Measurements from ENCODE around the gene RNF8. TPM values are rescaled to one million over a fixed set of nuclear protein-coding genes. Genes with fewer than 3 reads are reported as not detected.

The RNF8 gene
- polyA plus RNA-seq, 3 donors, result 4.2 to 4.9 (median 4.7) TPM

DNA sequence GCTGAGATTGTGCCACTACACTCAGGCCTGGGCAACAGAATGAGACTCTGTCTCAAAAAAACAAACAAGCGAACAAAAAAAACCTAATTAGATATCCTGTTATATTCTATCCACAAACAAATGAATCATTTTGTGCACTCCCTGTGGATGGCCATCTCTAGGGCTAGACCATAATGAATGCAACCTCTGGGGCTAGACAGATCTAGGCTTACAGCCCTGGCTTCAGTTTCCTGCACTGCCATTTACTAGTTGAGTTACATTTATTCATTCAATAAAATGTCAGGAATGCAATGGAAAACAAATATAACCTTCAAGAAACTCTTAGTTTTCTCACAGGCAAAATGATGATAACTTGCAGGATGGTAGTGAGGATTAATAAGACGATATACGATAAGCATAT is 6.6 kb upstream of the RNF8 start:
- WGBS (ENCODE audit: insufficient coverage), result 75% methylated on average over 1 of the region's 3 CpGs
- Histone ChIP-seq H3K4me2 (replicated peaks; ENCODE audit: extremely low read depth, low read length, poor library complexity, severe bottlenecking) (no peak overlapping the region), H4K20me1 (ENCODE audit: insufficient read depth, low read length) (no peaks in the 10 kb centered on the region), H2AFZ (ENCODE audit: insufficient read depth, low read depth, low read length, poor library complexity, severe bottlenecking) (no peak overlapping the region), H3K9ac (ENCODE audit: insufficient read depth, low read length, poor library complexity, severe bottlenecking) (no peak overlapping the region), H3K79me2 (ENCODE audit: insufficient read depth, low read length) (no peaks in the 10 kb centered on the region), H3K27me3 (ENCODE audit: control insufficient read depth in 2 of 2, insufficient read depth in 2 of 2, low read length in 2 of 2) (peaks cover 0 to 3% of the 10 kb centered on the region in 2 donors), H3K36me3 (replicated peaks in 1 of 2; ENCODE audit: control insufficient read depth in 1 of 2, insufficient read depth in 2 of 2, low read length in 2 of 2) (no peaks in the 10 kb centered on the region), H3K9me3 (replicated peaks in 1 of 2; ENCODE audit: control insufficient read depth in 1 of 2, insufficient read depth in 1 of 2, low read length in 2 of 2) (no peaks in the 10 kb centered on the region), H3K4me3 (replicated peaks in 1 of 3; ENCODE audit: low read depth in 2 of 3, low read length in 3 of 3) (no peak overlapping the region), H3K27ac (ENCODE audit: low read depth in 1 of 2, low read length in 2 of 2) (no peak overlapping the region), H3K4me1 (ENCODE audit: control insufficient read depth in 1 of 2, insufficient read depth in 2 of 2, low read length in 2 of 2) (no peaks in the 10 kb centered on the region)
- H3K27ac Mint-ChIP-seq, result no peak overlapping the region
- no peaks in the 10 kb centered on the region for H3K4me1 Mint-ChIP-seq
- peaks cover 0 to 4% (median 0%) of the 10 kb centered on the region in 7 donors for H3K9me3 Mint-ChIP-seq
- no peaks in the 10 kb centered on the region for H3K36me3 Mint-ChIP-seq
- peaks cover 2 to 13% (median 10%) of the 10 kb centered on the region in 3 donors for H3K27me3 Mint-ChIP-seq (ENCODE audit: low read depth in 3 of 3)
- H3K4me3 Mint-ChIP-seq, result no peak overlapping the region
- TF ChIP-seq, protein P1, sequence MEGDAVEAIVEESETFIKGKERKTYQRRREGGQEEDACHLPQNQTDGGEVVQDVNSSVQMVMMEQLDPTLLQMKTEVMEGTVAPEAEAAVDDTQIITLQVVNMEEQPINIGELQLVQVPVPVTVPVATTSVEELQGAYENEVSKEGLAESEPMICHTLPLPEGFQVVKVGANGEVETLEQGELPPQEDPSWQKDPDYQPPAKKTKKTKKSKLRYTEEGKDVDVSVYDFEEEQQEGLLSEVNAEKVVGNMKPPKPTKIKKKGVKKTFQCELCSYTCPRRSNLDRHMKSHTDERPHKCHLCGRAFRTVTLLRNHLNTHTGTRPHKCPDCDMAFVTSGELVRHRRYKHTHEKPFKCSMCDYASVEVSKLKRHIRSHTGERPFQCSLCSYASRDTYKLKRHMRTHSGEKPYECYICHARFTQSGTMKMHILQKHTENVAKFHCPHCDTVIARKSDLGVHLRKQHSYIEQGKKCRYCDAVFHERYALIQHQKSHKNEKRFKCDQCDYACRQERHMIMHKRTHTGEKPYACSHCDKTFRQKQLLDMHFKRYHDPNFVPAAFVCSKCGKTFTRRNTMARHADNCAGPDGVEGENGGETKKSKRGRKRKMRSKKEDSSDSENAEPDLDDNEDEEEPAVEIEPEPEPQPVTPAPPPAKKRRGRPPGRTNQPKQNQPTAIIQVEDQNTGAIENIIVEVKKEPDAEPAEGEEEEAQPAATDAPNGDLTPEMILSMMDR (IDR thresholded peaks at IDR 0.05), result no peak
- intact Hi-C loops (cut with micrococcal nuclease), result no loop called here
- no peak for DNase-seq

DNA sequence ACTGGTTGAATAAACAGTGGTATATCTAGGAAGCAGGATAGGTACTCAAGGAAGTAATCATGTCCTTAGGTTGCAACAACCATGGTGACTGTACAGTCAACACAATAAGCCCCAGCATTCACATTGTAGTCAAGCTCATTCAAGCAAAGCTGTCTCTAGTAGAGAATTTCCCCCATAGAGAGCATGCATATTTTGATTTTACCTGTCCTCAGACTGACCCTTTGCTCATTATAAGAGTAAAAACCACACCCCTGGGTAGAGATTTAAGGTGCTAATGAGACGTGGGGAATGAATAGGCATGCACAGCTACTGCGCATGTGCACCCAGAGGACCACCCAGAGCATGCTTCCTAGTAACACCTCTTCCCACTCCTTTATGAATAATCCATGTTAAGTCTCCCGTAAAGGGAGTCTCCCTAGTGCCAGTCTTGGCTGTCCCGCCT is 6.1 kb upstream of the RNF8 start:
- WGBS (ENCODE audit: insufficient coverage), result no CpG with 5 or more reads among the region's 4 CpGs
- Histone ChIP-seq H3K4me3 (replicated peaks in 1 of 3; ENCODE audit: low read depth in 2 of 3, low read length in 3 of 3) (no peak overlapping the region), H3K36me3 (replicated peaks in 1 of 2; ENCODE audit: control insufficient read depth in 1 of 2, insufficient read depth in 2 of 2, low read length in 2 of 2) (no peaks in the 10 kb centered on the region), H3K79me2 (ENCODE audit: insufficient read depth, low read length) (no peaks in the 10 kb centered on the region), H3K27me3 (ENCODE audit: control insufficient read depth in 2 of 2, insufficient read depth in 2 of 2, low read length in 2 of 2) (peaks cover 0 to 3% of the 10 kb centered on the region in 2 donors), H2AFZ (ENCODE audit: insufficient read depth, low read depth, low read length, poor library complexity, severe bottlenecking) (no peak overlapping the region), H4K20me1 (ENCODE audit: insufficient read depth, low read length) (no peaks in the 10 kb centered on the region), H3K4me1 (ENCODE audit: control insufficient read depth in 1 of 2, insufficient read depth in 2 of 2, low read length in 2 of 2) (no peaks in the 10 kb centered on the region), H3K9ac (ENCODE audit: insufficient read depth, low read length, poor library complexity, severe bottlenecking) (no peak overlapping the region), H3K4me2 (replicated peaks; ENCODE audit: extremely low read depth, low read length, poor library complexity, severe bottlenecking) (no peak overlapping the region), H3K27ac (ENCODE audit: low read depth in 1 of 2, low read length in 2 of 2) (no peak overlapping the region), H3K9me3 (replicated peaks in 1 of 2; ENCODE audit: control insufficient read depth in 1 of 2, insufficient read depth in 1 of 2, low read length in 2 of 2) (no peaks in the 10 kb centered on the region)
- intact Hi-C loops (cut with micrococcal nuclease), result no loop called here
- H3K4me1 Mint-ChIP-seq, result no peaks in the 10 kb centered on the region
- no peak overlapping the region for H3K4me3 Mint-ChIP-seq
- no peak for DNase-seq
- H3K27ac Mint-ChIP-seq, result no peak overlapping the region
- peaks cover 2 to 14% (median 11%) of the 10 kb centered on the region in 3 donors for H3K27me3 Mint-ChIP-seq (ENCODE audit: low read depth in 3 of 3)
- H3K36me3 Mint-ChIP-seq, result no peaks in the 10 kb centered on the region
- peaks cover 0 to 4% (median 0%) of the 10 kb centered on the region in 7 donors for H3K9me3 Mint-ChIP-seq
- TF ChIP-seq, protein P1 (IDR thresholded peaks at IDR 0.05), result no peak

Data from CD14-positive monocyte (primary cell).